ENCODE results near the gene FN1.

- TF ChIP-seq, protein P1, sequence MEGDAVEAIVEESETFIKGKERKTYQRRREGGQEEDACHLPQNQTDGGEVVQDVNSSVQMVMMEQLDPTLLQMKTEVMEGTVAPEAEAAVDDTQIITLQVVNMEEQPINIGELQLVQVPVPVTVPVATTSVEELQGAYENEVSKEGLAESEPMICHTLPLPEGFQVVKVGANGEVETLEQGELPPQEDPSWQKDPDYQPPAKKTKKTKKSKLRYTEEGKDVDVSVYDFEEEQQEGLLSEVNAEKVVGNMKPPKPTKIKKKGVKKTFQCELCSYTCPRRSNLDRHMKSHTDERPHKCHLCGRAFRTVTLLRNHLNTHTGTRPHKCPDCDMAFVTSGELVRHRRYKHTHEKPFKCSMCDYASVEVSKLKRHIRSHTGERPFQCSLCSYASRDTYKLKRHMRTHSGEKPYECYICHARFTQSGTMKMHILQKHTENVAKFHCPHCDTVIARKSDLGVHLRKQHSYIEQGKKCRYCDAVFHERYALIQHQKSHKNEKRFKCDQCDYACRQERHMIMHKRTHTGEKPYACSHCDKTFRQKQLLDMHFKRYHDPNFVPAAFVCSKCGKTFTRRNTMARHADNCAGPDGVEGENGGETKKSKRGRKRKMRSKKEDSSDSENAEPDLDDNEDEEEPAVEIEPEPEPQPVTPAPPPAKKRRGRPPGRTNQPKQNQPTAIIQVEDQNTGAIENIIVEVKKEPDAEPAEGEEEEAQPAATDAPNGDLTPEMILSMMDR (IDR thresholded peaks at IDR 0.05) = no peak
- no peak for TF ChIP-seq POLR2A (IDR thresholded peaks at IDR 0.05)
Measured at GRCh38 chr2:215465256-215465655, 29.4 kb upstream of the FN1 start.

Data from breast epithelium (tissue), 3 donors.